H4 (cell line): Measurements from ENCODE around the gene TMEM163. TPM values are rescaled to one million over a fixed set of nuclear protein-coding genes. Genes with fewer than 3 reads are reported as not detected.
A peak's percentile ranks its signal among the peaks of the same experiment; 100 is the strongest.
"Not testable (repeated sequence)": the region's sequence is repeated elsewhere in the genome, so short reads cannot be mapped to it uniquely, and the experiment has no call there.

Experiments used
- DNase-seq: peaks from one replicate; pipeline ENCODE4 v3.0.0-alpha.2; 2015; ENCODE audit warnings: low spot score
- total RNA-seq: library from RNA; depleted of rRNA; stranded (reverse); fragments of >200 nt; shearing (Covaris generic); gene quantifications from 2 replicates; pipeline ENCODE4 v1.2.3, GENCODE V29; 2014

Gene TMEM163
- total RNA-seq, 1 experiment from 2014 or later, result not detected

GRCh38 chr2:134723742-134724141, 4.9 kb upstream of the TMEM163 start:
- not testable (repeated sequence) for DNase-seq

- no peak for DNase-seq
Observed at GRCh38 chr2:134722728-134723127, 3.9 kb upstream of the TMEM163 start.

GRCh38 chr2:134721596-134721995, 2.8 kb upstream of the TMEM163 start:
- no peak for DNase-seq

- DNase-seq, result no peak
Observed at GRCh38 chr2:134718023-134718816, 580 bp downstream of the TMEM163 start.

- no peak for DNase-seq
Observed at GRCh38 chr2:134717286-134718022, 1.3 kb downstream of the TMEM163 start.

- DNase-seq, result no peak
Observed at GRCh38 chr2:134716721-134717243, 2.0 kb downstream of the TMEM163 start.

- no peak for DNase-seq
Observed at GRCh38 chr2:134715932-134716643, 2.7 kb downstream of the TMEM163 start.

GRCh38 chr2:134714228-134714627, 4.6 kb downstream of the TMEM163 start:
- no peak for DNase-seq

- no peak for DNase-seq
Observed at GRCh38 chr2:134713606-134714005, 5.2 kb downstream of the TMEM163 start.

- no peak for DNase-seq
Observed at GRCh38 chr2:134713176-134713575, 5.6 kb downstream of the TMEM163 start.

- DNase-seq, result no peak
Observed at GRCh38 chr2:134712736-134713135, 6.1 kb downstream of the TMEM163 start.

GRCh38 chr2:134712299-134712698, 6.5 kb downstream of the TMEM163 start:
- no peak for DNase-seq

GRCh38 chr2:134711692-134712091, 7.1 kb downstream of the TMEM163 start:
- DNase-seq, result no peak

- DNase-seq, result no peak
Observed at GRCh38 chr2:134707330-134707676, 11.5 kb downstream of the TMEM163 start.

GRCh38 chr2:134706587-134707329, 12.0 kb downstream of the TMEM163 start:
- peak; percentile 62 for DNase-seq

GRCh38 chr2:134705861-134706586, 12.8 kb downstream of the TMEM163 start:
- DNase-seq, result no peak

GRCh38 chr2:134704173-134704572, 14.6 kb downstream of the TMEM163 start:
- no peak for DNase-seq

- DNase-seq, result no peak
Observed at GRCh38 chr2:134703426-134703825, 15.4 kb downstream of the TMEM163 start.

GRCh38 chr2:134700730-134701129, 18.1 kb downstream of the TMEM163 start:
- DNase-seq, result no peak

- no peak for DNase-seq
Observed at GRCh38 chr2:134694411-134694810, 24.4 kb downstream of the TMEM163 start.
